Transverse colon (tissue), 4 donors: ENCODE results near the gene BTBD17. TPM values are rescaled to one million over a fixed set of nuclear protein-coding genes. Genes with fewer than 3 reads are reported as not detected.

Source experiments
- DNase-seq: peaks from one replicate; pipeline ENCODE4 v3.0.0-alpha.2; 2019
- H3K27ac ChIP-seq, 4 donors: fragments of 200-600 bp; sonication (generic); 2 replicates each; pipeline ENCODE4 v1.5.1; 2016 to 2018; ENCODE audit warnings: inconsistent platforms in 4 of 4
- H3K27me3 ChIP-seq: fragments of 200-600 bp; sonication (generic); 2 replicates; pipeline ENCODE4 v1.5.1; 2017; ENCODE audit warnings: inconsistent platforms
- H3K36me3 ChIP-seq, 4 donors: fragments of 200-600 bp; sonication (generic); 2 replicates each; pipeline ENCODE4 v1.5.1; 2017 to 2019; ENCODE audit warnings: inconsistent platforms in 4 of 4
- H3K4me1 ChIP-seq, 4 donors: fragments of 200-600 bp; sonication (generic); 2 replicates each; pipeline ENCODE4 v1.5.1; 2017 to 2020; ENCODE audit warnings: inconsistent platforms in 4 of 4
- H3K4me3 ChIP-seq, 4 donors: fragments of 200-600 bp; sonication (generic); 1 replicate in 1 of 4; 2 replicates in 3 of 4; pipeline versions ENCODE4 v1.5.1 to v1.6.1; 2017 to 2019; ENCODE audit warnings: inconsistent platforms in 4 of 4
- H3K9me3 ChIP-seq, 2 donors: fragments of 200-600 bp; sonication (generic); 2 replicates each; pipeline ENCODE4 v1.5.1; 2017 to 2019; ENCODE audit warnings: inconsistent platforms in 2 of 2
- CTCF ChIP-seq, 5 experiments: fragments of 200-600 bp in 3 of 5; fragments of 450-650 bp in 2 of 5; sonication (generic) in 3 of 5; IDR thresholded peaks; 1 replicate in 2 of 5; 2 replicates in 3 of 5; pipeline ENCODE4 v1.5.1; 2016 to 2017; ENCODE audit warnings: antibody characterized with exemption in 5 of 5, inconsistent platforms in 3 of 5, mild to moderate bottlenecking in 2 of 5, moderate library complexity in 1 of 5
- EP300 ChIP-seq: sonication (generic); formaldehyde crosslinking; IDR thresholded peaks from one replicate; pipeline ENCODE4 v1.6.1; 2017; ENCODE audit warnings: antibody characterized with exemption, low read depth
- POLR2A ChIP-seq: fragments of 450-650 bp; IDR thresholded peaks from one replicate; pipeline ENCODE4 v1.6.1; 2016; ENCODE audit warnings: antibody characterized with exemption, mild to moderate bottlenecking, moderate library complexity
- POLR2AphosphoS5 ChIP-seq, 3 donors: sonication (generic); formaldehyde crosslinking; IDR thresholded peaks; one replicate each; pipeline ENCODE4 v1.6.1; 2016; ENCODE audit warnings: antibody characterized with exemption in 3 of 3
- WGBS, 2 donors: methylation state at CpG; one replicate each; pipeline ENCODE4 v1.1.5; 2018; ENCODE audit warnings: low coverage in 1 of 2; 5-methylcytosine and 5-hydroxymethylcytosine counted together
- in situ Hi-C, 4 donors: fragments of 200-750 bp; cut with MboI; loops; one replicate each; pipeline versions ENCODE4 v1.15.0 to v1.15.1; 2017; ENCODE audit warnings: low sequenced_read_pairs in 3 of 4, low pct_ligation_motif_present in 1 of 4, low pct_unique_long_range_greater_than_20kb in 1 of 4
- intact Hi-C: fragments of 100-400 bp; cut with DNase I; formaldehyde crosslinking; loops from one replicate; pipeline ENCODE4 v1.15.1; 2023; ENCODE audit warnings: low total_unique reads
- total RNA-seq, 4 donors: library from RNA; depleted of rRNA; stranded (reverse); fragments of >200 nt; gene quantifications; one replicate each; pipeline ENCODE4 v1.1.0, GENCODE V29; 2016

Gene BTBD17
- total RNA-seq, 4 donors from 2014 or later, result not detected

GRCh38 chr17:74314877-74315276 lies 46.8 kb downstream of the BTBD17 start:
- H3K27ac ChIP-seq, result no peak overlapping the region
- TF ChIP-seq POLR2AphosphoS5 (IDR thresholded peaks at IDR 0.05) (no peak), CTCF (IDR thresholded peaks at IDR 0.05) (no peak), EP300 (no peak), POLR2A (no peak)
- H3K36me3 ChIP-seq, result no peaks in the 10 kb centered on the region
- no peak overlapping the region for H3K4me3 ChIP-seq
- in situ Hi-C loops (no loop called here), intact Hi-C loops (no loop called here)
- no peaks in the 10 kb centered on the region for H3K9me3 ChIP-seq
- WGBS, 2 donors, result 80% methylated on average over 14 of the region's 15 CpGs; no CpG with 5 or more reads in 1 of the 2 donors
- DNase-seq, result no peak
- H3K4me1 ChIP-seq, result no peaks in the 10 kb centered on the region
- peaks cover 3% of the 10 kb centered on the region for H3K27me3 ChIP-seq

GRCh38 chr17:74309902-74310301 lies 51.8 kb downstream of the BTBD17 start:
- no peak for DNase-seq
- Histone ChIP-seq H3K4me1 (no peaks in the 10 kb centered on the region), H3K9me3 (peaks cover 0 to 2% of the 10 kb centered on the region in 2 donors), H3K27ac (no peak overlapping the region), H3K27me3 (peaks cover 12% of the 10 kb centered on the region), H3K4me3 (no peak overlapping the region), H3K36me3 (no peaks in the 10 kb centered on the region)
- in situ Hi-C loops (loop anchor here in 1 of 4 donors (10.0 kb wide), 1 partner anchor 55 kb away; the partner anchor contains the start of genes BTBD17 and GPR142), intact Hi-C loops (no loop called here)
- TF ChIP-seq CTCF (IDR thresholded peaks at IDR 0.05) (no peak), POLR2AphosphoS5 (IDR thresholded peaks at IDR 0.05) (no peak), EP300 (no peak), POLR2A (no peak)
- WGBS, 2 donors, result 59% methylated on average over 12 of the region's 12 CpGs; no CpG with 5 or more reads in 1 of the 2 donors

- peaks cover 0 to 4% of the 10 kb centered on the region in 2 donors for H3K9me3 ChIP-seq
- no peak for TF ChIP-seq EP300
- TF ChIP-seq CTCF (IDR thresholded peaks at IDR 0.05), result no peak
- no peak for TF ChIP-seq POLR2A
- no peak for TF ChIP-seq POLR2AphosphoS5 (IDR thresholded peaks at IDR 0.05)
- H3K27ac ChIP-seq, result no peak overlapping the region
- peaks cover 12% of the 10 kb centered on the region for H3K27me3 ChIP-seq
- no peaks in the 10 kb centered on the region for H3K4me1 ChIP-seq
- in situ Hi-C loops (loop anchor here in 1 of 4 donors (10.0 kb wide), 1 partner anchor 57 kb away; the partner anchor contains the start of genes BTBD17 and GPR142), intact Hi-C loops (no loop called here)
- no peak overlapping the region for H3K4me3 ChIP-seq
- no peak for DNase-seq
- H3K36me3 ChIP-seq, result no peaks in the 10 kb centered on the region
- WGBS, 2 donors, result 36 to 66% methylated on average over 3 to 15 of the region's 15 CpGs
These were observed 53.5 kb downstream of the BTBD17 start for GRCh38 chr17:74307984-74308773.

Other genes with a start within 250 kb of the BTBD17 start
- 100 to 1,000 TPM in 3 of 4 donors, 10 to 100 TPM in 1; 65.1 to 310 (median 203) TPM for gene RPL38, start 158.2 kb downstream of the BTBD17 start, total RNA-seq
- 1 to 10 TPM in 2 of 4 donors, under 1 TPM in 2; 0.37 to 5.2 (median 2.3) TPM for gene TTYH2, start 148.3 kb downstream of the BTBD17 start, total RNA-seq
- gene DNAI2, start 87.6 kb downstream of the BTBD17 start, total RNA-seq, result not detected
- gene KIF19, start 35.6 kb downstream of the BTBD17 start, total RNA-seq, result 1 to 10 TPM; 1.4 to 4.4 (median 1.8) TPM
- under 1 TPM in 1 of 4 donors, not detected in 3; 0.48 TPM for gene GPR142, start 5.6 kb upstream of the BTBD17 start, total RNA-seq
- 100 to 1,000 TPM in 3 of 4 donors, 10 to 100 TPM in 1; 62.5 to 263 (median 174) TPM for gene GPRC5C, start 70.2 kb upstream of the BTBD17 start, total RNA-seq
- gene CD300A, start 104.8 kb upstream of the BTBD17 start, total RNA-seq, result 1 to 10 TPM in 2 of 4 donors, not detected in 2; 3.1 to 5.1 TPM
- gene CD300LB, start 169.6 kb upstream of the BTBD17 start, total RNA-seq, result under 1 TPM in 1 of 4 donors, not detected in 3; 0.41 TPM
- 1 to 10 TPM in 1 of 4 donors, under 1 TPM in 2, not detected in 1; 0.27 to 5.2 (median 0.32) TPM for gene CD300C, start 184.2 kb upstream of the BTBD17 start, total RNA-seq
- not detected for gene CD300H, start 205.6 kb upstream of the BTBD17 start, total RNA-seq
- gene CD300LD, start 230.4 kb upstream of the BTBD17 start, total RNA-seq, result not detected